ENCODE measurements around the gene PHACTR3.

DNA sequence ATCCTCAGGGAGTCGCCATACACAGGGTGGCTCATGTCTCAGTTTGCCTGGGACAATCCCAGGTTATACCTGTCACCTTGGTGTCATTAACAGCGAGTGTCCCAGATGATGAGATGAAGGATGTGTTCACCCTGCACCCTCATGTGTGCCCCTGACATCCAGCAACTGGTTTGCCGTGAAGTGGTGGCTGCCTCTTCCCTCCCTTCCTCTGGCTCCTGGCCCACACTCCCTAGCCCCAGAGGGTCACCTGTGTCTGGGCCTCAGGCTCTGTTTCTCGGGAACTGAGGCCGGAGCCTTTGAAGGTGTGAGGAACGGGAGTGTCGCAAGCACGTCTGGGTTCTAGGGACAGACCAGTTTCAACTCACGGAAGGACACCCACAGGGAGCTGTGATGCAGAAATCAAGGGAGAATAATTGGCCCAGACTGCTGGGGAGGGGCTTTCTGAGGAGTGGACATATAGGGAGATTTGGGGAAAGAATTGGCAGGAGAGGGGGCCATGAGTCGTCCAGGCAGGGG, 35.8 kb upstream of the PHACTR3 start:
- TF ChIP-seq, protein P1, sequence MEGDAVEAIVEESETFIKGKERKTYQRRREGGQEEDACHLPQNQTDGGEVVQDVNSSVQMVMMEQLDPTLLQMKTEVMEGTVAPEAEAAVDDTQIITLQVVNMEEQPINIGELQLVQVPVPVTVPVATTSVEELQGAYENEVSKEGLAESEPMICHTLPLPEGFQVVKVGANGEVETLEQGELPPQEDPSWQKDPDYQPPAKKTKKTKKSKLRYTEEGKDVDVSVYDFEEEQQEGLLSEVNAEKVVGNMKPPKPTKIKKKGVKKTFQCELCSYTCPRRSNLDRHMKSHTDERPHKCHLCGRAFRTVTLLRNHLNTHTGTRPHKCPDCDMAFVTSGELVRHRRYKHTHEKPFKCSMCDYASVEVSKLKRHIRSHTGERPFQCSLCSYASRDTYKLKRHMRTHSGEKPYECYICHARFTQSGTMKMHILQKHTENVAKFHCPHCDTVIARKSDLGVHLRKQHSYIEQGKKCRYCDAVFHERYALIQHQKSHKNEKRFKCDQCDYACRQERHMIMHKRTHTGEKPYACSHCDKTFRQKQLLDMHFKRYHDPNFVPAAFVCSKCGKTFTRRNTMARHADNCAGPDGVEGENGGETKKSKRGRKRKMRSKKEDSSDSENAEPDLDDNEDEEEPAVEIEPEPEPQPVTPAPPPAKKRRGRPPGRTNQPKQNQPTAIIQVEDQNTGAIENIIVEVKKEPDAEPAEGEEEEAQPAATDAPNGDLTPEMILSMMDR (IDR thresholded peaks at IDR 0.05 in 8 of 11, conservative IDR thresholded peaks at IDR 0.05 in 3 of 11): no peak
- no peak for TF ChIP-seq POLR2A (IDR thresholded peaks at IDR 0.05)
- TF ChIP-seq POLR2AphosphoS5 (IDR thresholded peaks at IDR 0.05): no peak

Data from spleen (tissue), 7 donors.